Activated effector memory CD4-positive, alpha-beta T cell treated with anti-CD3 and anti-CD28 coated beads, Interleukin-2, amount 50 U/mL, for 16 hours (primary cell): ENCODE measurements around the gene OR4D9.

Source experiments
- DNase-seq: peaks from one replicate; pipeline ENCODE4 v3.0.0-alpha.2; 2020

OR4D9 gene

DNA sequence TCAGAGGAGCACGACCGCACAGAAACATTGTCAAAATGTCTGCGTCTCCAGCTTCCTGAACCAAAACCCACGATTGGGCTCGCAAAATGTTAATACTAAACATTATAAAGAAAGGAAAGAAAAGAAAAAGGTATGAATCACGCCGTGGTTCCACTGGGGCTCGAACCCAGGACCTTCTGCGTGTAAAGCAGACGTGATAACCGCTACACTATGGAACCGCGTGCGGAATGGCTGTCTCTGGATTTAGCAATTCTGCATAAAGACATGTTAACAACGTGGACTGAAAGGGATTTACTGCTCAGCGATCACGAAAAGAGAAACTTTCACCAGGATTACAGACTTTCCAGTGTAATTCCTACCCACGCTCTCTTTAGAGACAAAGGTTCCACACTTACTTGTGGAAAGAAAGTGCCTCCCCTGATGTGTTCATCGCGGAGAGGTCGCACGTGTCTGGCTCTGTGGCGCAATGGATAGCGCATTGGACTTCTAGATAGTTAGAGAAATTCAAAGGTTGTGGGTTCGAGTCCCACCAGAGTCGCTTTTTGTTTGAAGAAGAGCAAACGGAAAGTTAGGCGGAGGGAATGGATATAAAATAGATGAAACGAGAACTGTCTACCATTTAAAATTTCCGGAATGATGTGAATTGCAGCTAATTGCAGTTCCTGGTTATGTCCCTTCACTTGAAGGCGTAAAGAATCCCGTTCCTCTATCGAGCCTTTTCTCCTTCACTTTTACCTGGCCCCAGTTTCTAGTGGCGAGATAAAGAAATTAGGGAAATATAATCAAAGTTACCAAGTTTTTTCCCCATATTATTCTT is 39.7 kb downstream of the OR4D9 start:
- peak; percentile 90 for DNase-seq

- DNase-seq: no peak
Observed at GRCh38 chr11:59551659-59552521, 40.6 kb downstream of the OR4D9 start.

- no peak for DNase-seq
Observed at GRCh38 chr11:59552844-59553243, 41.5 kb downstream of the OR4D9 start.

- no peak for DNase-seq
Observed at GRCh38 chr11:59553323-59553722, 42.0 kb downstream of the OR4D9 start.

DNA sequence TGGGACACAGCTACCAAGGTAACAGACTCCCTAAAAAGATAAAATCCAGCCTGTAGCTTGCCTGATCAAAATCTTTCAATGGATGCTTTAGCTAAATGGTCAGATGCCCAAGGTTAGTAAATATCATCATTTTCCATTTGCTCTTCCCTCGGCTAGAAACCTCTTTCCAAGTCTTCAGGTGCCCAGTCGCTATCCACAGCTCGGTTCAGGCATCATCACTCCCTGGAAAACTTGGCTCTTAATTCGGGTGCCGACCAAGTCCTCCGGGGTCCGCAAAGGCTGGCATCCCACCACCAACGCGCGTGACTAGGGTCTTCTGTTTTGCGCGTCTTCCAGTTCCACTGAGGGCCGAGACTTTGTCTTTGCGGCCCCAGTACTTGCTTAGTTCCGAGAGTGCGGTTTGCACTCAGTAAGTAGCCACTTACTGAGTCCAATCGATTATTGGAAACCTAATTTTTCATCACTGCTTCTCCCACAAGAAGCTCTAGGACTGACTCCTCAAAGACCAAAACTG is 44.3 kb downstream of the OR4D9 start:
- no peak for DNase-seq

- DNase-seq: peak; percentile 84
Observed at GRCh38 chr11:59556115-59556916, 45.0 kb downstream of the OR4D9 start.

GRCh38 chr11:59556917-59557348 is 45.6 kb downstream of the OR4D9 start:
- no peak for DNase-seq

DNA sequence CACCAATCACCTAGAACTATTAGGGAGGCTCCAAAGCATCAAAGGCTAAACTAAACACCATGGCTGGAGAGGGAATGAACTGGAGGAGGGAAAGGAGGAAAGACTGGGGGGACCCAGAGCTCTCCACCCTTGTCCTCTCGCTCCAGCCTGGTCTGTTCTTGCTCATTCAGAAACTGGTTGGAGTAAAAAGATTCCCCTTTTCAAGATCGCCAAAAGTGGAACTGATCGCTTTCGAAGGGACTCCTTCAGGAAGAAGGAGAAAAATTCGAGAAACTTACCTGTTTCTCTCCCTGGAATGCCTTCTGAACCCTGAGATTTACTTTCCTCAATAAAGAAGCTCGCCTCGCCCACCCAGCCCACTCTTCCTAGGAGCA is 46.9 kb downstream of the OR4D9 start:
- DNase-seq: no peak

- no peak for DNase-seq
Observed at GRCh38 chr11:59559886-59560285, 48.5 kb downstream of the OR4D9 start.

- DNase-seq: peak; percentile 84
Observed at GRCh38 chr11:59560290-59560701, 49.0 kb downstream of the OR4D9 start.

GRCh38 chr11:59560702-59561473 is 49.5 kb downstream of the OR4D9 start:
- DNase-seq: peak; percentile 91

DNA sequence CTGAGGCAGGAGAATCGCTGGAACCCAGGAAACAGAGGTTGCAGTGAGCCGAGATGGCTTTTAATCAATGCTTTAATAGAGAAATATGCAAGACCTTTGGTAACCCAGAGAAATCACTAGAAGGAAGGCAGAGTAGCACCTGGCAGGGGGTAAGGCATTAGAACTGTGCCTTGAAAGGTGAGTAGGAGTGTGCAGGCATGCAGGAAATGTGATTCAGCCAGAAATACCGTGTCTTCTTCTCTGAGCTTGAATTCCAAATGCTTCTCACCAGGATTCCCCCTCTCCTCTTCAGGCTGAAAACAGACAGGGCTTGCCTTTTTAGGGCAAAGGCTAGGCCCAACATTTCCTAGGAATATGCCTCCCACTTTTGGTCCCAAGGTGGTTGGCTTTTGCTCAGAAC is 51.0 kb downstream of the OR4D9 start:
- DNase-seq: no peak
